Adrenal gland (tissue), 12 donors: ENCODE results near the gene IGFBP4. TPM values are rescaled to one million over a fixed set of nuclear protein-coding genes. Genes with fewer than 3 reads are reported as not detected.

Experiments
- DNase-seq, 7 donors: peaks; one replicate each; pipeline ENCODE4 v3.0.0-alpha.2; 2019 to 2020
- H3K27ac ChIP-seq, 5 donors: fragments of 200-600 bp; sonication (generic) in 4 of 5; 1 replicate in 3 of 5; 2 replicates in 2 of 5; pipeline versions ENCODE4 v1.5.1 to v1.8.0; 2016 to 2020; ENCODE audit warnings: mild to moderate bottlenecking in 1 of 5
- H3K27me3 ChIP-seq: fragments of 200-600 bp; 2 replicates; pipeline ENCODE4 v1.8.0; 2021
- H3K36me3 ChIP-seq, 2 donors: fragments of 200-600 bp; replicated peaks in 1 of 2; 1 replicate in 1 of 2; 2 replicates in 1 of 2; pipeline versions ENCODE4 v1.5.1 to v1.8.0; 2018 to 2022
- H3K4me1 ChIP-seq, 2 donors: fragments of 200-600 bp; replicated peaks in 1 of 2; 1 replicate in 1 of 2; 2 replicates in 1 of 2; pipeline versions ENCODE4 v1.5.1 to v1.8.0; 2018 to 2021
- H3K4me3 ChIP-seq, 4 donors: fragments of 200-600 bp; sonication (generic) in 3 of 4; one replicate each; pipeline ENCODE4 v1.5.1; 2016 to 2018
- H3K9me3 ChIP-seq, 3 donors: fragments of 200-600 bp; sonication (generic) in 1 of 3; replicated peaks in 1 of 3; 1 replicate in 2 of 3; 2 replicates in 1 of 3; pipeline versions ENCODE4 v1.5.1 to v1.8.0; 2016 to 2021
- POLR2A ChIP-seq, 2 donors: fragments of 450-650 bp; IDR thresholded peaks; one replicate each; pipeline ENCODE4 v1.6.1; 2017; ENCODE audit warnings: antibody characterized with exemption in 2 of 2, mild to moderate bottlenecking in 2 of 2, moderate library complexity in 1 of 2
- WGBS, 4 donors: extraction: QIAGEN DNeasy Blood & Tissue Kit in 2 of 4; methylation state at CpG; one replicate each; pipeline versions ENCODE4 v1.1.5 to v1.1.7; 2013 to 2017; 5-methylcytosine and 5-hydroxymethylcytosine counted together
- intact Hi-C, 2 donors: fragments of 100-400 bp; cut with DNase I; formaldehyde crosslinking; loops; one replicate each; pipeline versions ENCODE4 v1.14.1 to v1.15.0; 2022 to 2023
- polyA plus RNA-seq, 3 donors: library from polyadenylated mRNA; stranded (reverse); fragments of 200-250 nt in 2 of 3; fragments of 350-450 nt in 1 of 3; fragmentation: Illumina TruSeq in 1 of 3; extraction: RNeasy Lipid Tissue Mini Kit (QIAGEN cat#74804) in 1 of 3; gene quantifications; one replicate each; pipeline ENCODE4 v1.2.3, GENCODE V29; 2013 to 2014
- total RNA-seq, 9 donors: library from RNA; depleted of rRNA in 4 of 9; stranded (reverse); fragments of >200 nt in 4 of 9; fragments of 120-200 nt in 1 of 9; fragmentation: NEBNext Ultra II Directional in 1 of 9; extraction: Animal tissue kit (Norgen Biotek cat#: 25700) in 1 of 9; gene quantifications; one replicate each; pipeline versions ENCODE4 v1.1.0 to v1.2.4, GENCODE V29; 2013 to 2023
- TF ChIP-seq, protein P1 (sequence below), 6 experiments: fragments of 450-650 bp in 4 of 6; fragments of 200-600 bp in 2 of 6; sonication (generic) in 1 of 6; IDR thresholded peaks; 1 replicate in 5 of 6; 2 replicates in 1 of 6; pipeline versions ENCODE4 v1.5.1 to v1.8.0; 2016 to 2021; ENCODE audit warnings: antibody characterized with exemption in 6 of 6, mild to moderate bottlenecking in 2 of 6, moderate library complexity in 1 of 6
- donor health status: healthy with polysubstance abuse.
- donor health status: Bipolar disorder and iron deficiency.
- donor health status: DM: yes; HTN: yes; CAD: no.
- donor health status: DM: no; HTN: no; CAD: no.
- donor health status: DM: no; HTN: no; CAD: no.
- donor health status: DM: yes; HTN: yes; CAD: no.

IGFBP4 gene
- total and polyA plus RNA-seq, 12 donors, result 21.4 to 458 (median 256) TPM

DNA sequence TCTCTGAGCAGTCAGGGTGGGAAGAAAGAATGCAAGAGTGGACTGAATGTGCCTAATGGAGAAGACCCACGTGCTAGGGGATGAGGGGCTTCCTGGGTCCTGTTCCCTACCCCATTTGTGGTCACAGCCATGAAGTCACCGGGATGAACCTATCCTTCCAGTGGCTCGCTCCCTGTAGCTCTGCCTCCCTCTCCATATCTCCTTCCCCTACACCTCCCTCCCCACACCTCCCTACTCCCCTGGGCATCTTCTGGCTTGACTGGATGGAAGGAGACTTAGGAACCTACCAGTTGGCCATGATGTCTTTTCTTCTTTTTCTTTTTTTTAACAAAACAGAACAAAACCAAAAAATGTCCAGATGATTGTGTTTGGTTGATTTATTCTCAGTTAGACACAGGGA lies 14.1 kb downstream of the IGFBP4 start:
- WGBS, 4 donors, result 78 to 86% (median 83%) methylated on average over 3 of the region's 3 CpGs
- peaks cover 0 to 59% of the 10 kb centered on the region in 2 donors for H3K36me3 ChIP-seq
- no peak for DNase-seq

DNA sequence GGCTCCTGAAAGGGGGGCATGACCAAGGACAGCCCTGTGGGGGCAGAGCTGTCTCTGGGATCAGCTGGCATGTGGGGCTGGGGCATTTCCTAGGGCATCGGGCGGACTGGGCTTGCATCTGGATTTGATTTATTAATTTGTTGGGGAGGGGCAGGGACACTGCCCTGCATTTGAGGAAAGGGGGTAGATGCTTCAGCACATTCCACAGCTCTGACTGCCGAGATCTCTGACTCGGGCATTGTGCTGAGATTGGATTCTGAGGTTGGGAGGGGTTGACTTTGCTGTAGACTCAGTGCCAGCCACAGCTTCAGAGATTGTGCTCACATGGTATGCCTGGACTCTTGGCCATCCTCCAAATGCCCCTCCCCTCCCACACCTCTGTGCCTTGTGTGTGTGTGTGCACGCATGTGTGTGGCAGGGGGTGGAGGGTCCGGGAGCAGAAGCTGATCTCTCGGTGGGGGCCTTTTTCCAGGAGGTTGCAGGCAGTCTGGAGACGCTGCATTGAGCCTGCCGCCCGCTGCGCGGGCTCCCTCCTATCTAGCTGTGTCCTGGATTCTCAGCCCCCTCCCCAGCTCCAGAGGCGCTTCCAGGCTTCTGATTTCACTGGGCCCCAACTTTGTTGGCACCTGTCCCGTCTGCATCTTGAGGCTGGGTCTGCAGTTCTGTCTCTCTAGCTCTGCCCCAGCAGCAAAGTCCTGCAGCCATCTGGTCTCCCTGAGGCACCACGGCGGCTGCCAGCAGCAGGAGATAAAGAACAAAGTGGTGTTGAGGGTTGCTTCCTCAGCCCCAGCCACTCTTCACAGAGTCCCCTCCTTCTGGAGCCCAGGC lies 14.9 kb downstream of the IGFBP4 start:
- peak in 1 of 7 donors; percentile 19 for DNase-seq
- TF ChIP-seq, protein P1, sequence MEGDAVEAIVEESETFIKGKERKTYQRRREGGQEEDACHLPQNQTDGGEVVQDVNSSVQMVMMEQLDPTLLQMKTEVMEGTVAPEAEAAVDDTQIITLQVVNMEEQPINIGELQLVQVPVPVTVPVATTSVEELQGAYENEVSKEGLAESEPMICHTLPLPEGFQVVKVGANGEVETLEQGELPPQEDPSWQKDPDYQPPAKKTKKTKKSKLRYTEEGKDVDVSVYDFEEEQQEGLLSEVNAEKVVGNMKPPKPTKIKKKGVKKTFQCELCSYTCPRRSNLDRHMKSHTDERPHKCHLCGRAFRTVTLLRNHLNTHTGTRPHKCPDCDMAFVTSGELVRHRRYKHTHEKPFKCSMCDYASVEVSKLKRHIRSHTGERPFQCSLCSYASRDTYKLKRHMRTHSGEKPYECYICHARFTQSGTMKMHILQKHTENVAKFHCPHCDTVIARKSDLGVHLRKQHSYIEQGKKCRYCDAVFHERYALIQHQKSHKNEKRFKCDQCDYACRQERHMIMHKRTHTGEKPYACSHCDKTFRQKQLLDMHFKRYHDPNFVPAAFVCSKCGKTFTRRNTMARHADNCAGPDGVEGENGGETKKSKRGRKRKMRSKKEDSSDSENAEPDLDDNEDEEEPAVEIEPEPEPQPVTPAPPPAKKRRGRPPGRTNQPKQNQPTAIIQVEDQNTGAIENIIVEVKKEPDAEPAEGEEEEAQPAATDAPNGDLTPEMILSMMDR (IDR thresholded peaks at IDR 0.05), result no peak
- no peak for TF ChIP-seq POLR2A (IDR thresholded peaks at IDR 0.05)
- H3K4me3 ChIP-seq, result no peak overlapping the region
- peak overlapping the region in 2 of 5 donors; percentile 12 to 67 for H3K27ac ChIP-seq
- H3K9me3 ChIP-seq, result no peaks in the 10 kb centered on the region
- H3K4me1 ChIP-seq, result peaks cover 0 to 20% of the 10 kb centered on the region in 2 donors
- intact Hi-C loops, result no loop called here
- H3K36me3 ChIP-seq, result peaks cover 0 to 51% of the 10 kb centered on the region in 2 donors
- WGBS, 4 donors, result 43 to 53% (median 45%) methylated on average over 5 to 16 of the region's 16 CpGs
- no peaks in the 10 kb centered on the region for H3K27me3 ChIP-seq

More for the DNA sequence above, 14.1 kb downstream of the IGFBP4 start:
- no peak overlapping the region for H3K4me3 ChIP-seq
- peak overlapping the region in 2 of 5 donors; percentile 30 to 67 for H3K27ac ChIP-seq
- TF ChIP-seq POLR2A (IDR thresholded peaks at IDR 0.05), result no peak
- TF ChIP-seq, protein P1 (IDR thresholded peaks at IDR 0.05), result no peak
- H3K27me3 ChIP-seq, result no peaks in the 10 kb centered on the region
- no peaks in the 10 kb centered on the region for H3K9me3 ChIP-seq
- intact Hi-C loops, result no loop called here
- peaks cover 5 to 28% of the 10 kb centered on the region in 2 donors for H3K4me1 ChIP-seq

DNA sequence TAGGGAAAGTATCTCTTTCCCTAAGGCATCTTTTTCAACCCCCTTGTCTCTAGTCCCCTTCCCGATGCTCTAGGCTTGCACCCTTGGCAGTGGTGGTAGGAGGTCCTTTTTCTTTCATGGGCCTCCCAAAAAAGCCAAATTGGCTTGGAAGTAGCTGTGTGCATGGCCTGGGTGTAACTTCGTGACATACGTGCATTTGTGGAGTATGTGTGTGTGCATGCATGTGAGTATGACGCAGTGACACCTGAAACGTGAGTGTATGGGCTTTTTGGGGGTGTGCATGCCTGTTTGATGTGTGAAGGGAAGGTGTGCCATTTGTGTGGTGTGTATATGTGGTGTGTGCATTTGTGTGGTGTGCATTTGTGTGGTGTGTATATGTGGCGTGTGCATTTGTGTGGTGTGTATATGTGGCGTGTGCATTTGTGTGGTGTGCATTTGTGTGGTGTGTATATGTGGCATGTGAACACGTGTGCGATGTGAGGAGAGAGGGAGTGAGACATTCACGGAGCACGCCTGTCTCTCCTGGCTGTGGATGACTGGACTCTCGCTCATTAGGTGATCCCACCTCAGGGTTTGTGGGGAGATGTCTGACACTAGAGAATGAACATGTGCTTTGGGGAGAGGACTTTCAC lies 15.7 kb downstream of the IGFBP4 start:
- H3K36me3 ChIP-seq, result peaks cover 0 to 43% of the 10 kb centered on the region in 2 donors
- WGBS, 4 donors, result 82 to 89% (median 87%) methylated on average over 11 to 12 of the region's 12 CpGs
- no peak overlapping the region for H3K4me3 ChIP-seq
- peak overlapping the region in 1 of 5 donors; percentile 67 for H3K27ac ChIP-seq
- no peaks in the 10 kb centered on the region for H3K9me3 ChIP-seq
- peaks cover 0 to 20% of the 10 kb centered on the region in 2 donors for H3K4me1 ChIP-seq
- no peak for DNase-seq
- intact Hi-C loops, result no loop called here
- no peaks in the 10 kb centered on the region for H3K27me3 ChIP-seq
- TF ChIP-seq POLR2A (IDR thresholded peaks at IDR 0.05), result no peak
- TF ChIP-seq, protein P1 (IDR thresholded peaks at IDR 0.05), result no peak
